ENCODE results near the gene EVL.

The EVL gene

DNA sequence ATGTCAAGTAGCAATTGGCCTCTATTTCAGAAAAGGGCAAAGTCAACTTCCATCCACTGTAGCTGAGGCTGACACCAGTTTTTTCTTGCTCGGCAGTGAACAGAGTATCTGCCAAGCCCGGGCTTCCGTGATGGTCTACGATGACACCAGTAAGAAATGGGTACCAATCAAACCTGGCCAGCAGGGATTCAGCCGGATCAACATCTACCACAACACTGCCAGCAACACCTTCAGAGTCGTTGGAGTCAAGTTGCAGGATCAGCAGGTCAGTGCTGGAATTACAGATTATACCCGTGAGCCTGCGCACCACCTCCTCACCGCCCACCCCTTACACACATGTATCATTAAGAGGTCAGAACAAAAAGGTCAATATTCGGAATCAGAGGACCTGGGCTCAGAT, 19.4 kb downstream of the EVL start:
- no peak for DNase-seq (ENCODE audit: low read depth)

DNA sequence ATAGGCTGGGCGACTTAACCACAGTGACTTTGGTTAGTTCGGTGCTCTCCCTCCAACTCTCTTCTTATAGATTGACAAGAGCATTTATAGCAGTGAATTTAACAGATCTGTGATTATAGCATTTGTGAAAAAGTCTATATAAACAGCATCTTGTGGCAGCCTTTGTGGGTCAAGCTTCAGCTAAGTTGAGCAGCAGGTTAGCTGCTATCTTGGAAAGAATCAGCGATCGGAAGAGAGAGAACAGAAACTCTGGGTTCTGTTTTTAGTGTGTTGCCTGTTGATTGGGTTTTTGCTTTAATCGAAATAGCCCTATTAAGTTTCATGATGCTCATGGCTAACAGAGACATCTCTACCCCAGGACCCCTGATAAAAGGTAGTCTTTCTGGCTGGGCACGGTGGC, 20.2 kb downstream of the EVL start:
- DNase-seq (ENCODE audit: low read depth), result no peak

DNA sequence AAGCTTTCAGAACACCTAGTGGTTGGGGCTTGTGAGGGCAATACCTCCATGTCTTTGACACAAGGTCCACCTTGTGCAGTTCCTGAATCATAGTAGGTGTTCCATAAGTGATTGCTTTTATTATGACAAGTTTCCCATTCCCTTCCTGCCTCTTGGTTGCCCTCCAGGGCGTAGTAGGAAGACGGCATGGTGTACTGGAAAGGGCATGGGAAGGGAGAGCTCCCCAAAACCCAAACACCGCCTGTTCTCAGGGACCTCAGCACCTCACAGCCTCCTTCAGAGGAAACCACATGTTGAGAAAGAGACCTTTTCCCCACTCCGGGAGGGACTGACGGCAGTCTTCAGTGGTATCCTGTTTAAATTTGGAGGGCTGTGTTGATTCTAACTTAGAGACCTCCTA, 21.1 kb downstream of the EVL start:
- DNase-seq (ENCODE audit: low read depth), result no peak

DNA sequence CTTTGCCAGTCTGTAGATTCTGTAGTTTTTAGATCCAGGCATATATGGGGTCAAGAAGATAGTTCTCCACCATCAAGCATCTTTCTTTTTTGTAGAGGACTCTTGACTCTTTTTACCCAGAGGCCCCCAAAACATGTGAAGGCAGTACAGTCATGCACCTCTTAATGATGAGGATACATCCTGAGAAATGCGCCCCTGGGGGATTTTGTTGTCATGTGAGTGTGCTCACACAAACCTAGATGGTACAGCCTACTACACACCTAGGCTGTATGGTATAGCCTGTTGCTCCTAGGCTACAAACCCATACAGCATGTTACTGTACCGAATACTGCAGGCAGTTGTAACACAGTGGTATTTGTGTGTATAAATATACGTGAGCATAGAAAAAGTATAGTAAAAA, 23.0 kb downstream of the EVL start:
- DNase-seq (ENCODE audit: low read depth), result no peak

DNA sequence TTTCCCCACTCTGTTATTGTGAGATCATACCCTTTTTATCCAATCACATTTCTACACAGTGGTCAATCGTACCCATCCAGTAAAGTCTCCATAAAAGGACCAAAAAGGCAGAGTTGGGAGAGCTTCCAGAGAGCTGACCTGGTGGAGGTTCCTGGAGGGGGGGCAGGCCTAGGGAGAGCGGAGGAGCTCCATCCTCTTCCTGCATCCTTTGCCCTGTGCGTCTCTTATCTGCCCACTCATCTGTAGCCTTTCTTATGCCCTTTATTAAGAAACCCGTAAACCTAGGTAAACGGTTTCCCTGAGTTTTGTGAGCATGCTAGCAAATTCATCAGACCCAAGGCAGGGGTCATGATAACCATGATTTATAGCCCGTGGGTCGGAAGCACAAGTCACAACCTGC, 26.2 kb downstream of the EVL start:
- no peak for DNase-seq (ENCODE audit: low read depth)

DNA sequence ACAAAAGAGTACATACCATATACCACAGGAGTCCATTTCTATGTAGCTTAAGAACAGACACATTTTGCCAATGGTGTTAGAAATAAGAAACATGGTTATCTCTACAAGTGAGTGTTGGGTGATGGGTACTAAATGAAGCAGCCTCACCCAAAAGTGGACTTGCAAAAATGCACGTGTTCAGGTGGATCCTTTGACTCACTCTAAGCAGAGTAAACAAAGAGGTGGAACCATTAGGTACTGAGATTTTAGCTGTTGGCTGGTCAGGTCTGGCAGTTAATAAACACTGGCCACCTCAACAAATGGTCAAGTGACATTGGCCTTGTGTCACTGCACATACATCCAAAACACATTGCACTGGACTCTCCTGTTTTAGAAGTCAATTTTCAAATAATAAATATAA, 27.6 kb downstream of the EVL start:
- DNase-seq (ENCODE audit: low read depth), result no peak

DNA sequence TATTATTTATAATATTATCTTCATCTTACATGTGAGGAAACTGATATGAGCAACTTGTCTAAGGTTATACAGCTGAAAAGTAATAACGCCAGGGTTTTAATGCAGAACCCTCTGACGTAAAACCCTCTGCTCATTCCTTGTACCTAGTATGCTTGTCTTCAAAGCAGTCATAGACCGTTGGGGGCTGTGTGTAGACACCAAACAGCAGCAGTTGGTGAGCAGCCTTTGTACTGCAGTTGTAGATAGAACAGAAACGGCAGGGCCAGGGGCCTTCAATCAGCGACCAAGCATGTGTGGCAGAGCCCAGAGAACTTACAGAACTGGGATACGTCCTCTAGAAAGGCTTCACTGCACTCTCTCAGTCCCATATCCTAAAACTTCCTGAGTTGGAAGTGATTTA, 28.1 kb downstream of the EVL start:
- DNase-seq (ENCODE audit: low read depth), result no peak

DNA sequence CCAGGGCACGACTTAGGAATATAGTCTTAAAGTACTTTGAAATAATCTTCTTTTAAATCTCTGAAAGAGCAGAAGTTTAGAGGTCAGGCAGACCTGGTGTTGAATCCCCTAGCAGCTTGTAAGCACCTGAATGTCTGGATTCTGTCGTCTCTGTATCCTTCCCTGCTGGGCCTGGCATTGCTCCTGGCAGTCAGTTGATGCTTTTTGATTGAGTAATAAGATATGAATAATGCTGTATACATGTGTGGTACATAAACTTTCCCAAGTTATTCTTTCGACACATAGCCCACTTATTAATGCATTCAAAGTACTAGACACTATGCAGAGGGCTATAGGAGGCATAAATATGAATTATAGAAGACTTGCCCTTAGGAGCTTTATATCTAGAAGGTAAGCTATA, 31.4 kb downstream of the EVL start:
- DNase-seq (ENCODE audit: low read depth), result peak; percentile 53

DNA sequence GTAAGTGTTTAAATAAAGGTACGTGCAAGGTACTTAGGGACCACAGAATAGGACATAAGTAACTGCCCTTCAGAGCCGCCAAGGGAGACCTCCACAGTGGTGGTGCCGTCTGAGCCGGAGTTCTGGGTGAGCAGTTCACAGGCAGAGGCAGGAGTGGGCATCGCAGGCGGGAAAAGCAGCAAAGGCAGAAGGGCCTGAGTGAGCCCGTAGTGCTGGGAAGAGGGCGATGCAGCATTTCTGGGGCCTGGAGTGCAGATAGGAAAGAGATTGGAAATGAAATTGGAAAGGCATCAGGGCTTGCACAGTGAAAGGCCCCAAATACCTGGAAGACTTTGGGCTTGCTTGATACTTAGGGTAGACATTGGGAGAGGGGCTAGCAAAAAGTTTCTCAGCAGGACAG, 32.9 kb downstream of the EVL start:
- DNase-seq (ENCODE audit: low read depth), result no peak

DNA sequence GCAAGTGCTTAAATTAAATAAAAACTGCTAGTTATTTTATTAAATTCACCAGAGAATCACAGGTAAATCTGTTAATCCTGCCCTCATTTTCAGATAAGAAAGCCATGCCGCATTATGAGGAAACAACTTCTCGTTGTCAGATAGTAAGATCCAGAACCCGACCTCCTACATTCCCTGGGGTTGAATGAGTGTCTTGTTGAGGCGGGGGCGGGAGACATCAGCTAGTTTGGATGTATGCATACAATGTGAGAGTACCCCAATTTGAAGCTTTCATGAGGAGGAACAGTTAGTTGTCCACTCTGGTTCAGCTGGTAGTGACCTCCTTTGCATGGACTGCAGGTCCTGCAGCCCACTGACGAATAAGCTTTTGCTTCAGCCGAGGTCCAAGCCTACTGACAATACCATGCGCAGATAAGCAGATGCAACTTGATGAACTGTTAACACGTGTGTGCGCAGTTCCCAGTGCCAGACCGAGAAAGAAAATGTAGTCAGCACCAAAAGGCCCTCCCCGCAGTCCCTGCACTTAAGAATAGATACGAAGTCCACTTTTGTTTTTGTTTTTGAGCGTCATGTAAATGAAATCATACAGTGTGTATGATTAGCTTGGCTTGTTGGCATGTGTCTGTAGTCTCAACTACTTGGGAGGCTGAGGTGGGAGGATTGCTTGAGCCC, 34.9 kb downstream of the EVL start:
- DNase-seq (ENCODE audit: low read depth), result no peak

DNA sequence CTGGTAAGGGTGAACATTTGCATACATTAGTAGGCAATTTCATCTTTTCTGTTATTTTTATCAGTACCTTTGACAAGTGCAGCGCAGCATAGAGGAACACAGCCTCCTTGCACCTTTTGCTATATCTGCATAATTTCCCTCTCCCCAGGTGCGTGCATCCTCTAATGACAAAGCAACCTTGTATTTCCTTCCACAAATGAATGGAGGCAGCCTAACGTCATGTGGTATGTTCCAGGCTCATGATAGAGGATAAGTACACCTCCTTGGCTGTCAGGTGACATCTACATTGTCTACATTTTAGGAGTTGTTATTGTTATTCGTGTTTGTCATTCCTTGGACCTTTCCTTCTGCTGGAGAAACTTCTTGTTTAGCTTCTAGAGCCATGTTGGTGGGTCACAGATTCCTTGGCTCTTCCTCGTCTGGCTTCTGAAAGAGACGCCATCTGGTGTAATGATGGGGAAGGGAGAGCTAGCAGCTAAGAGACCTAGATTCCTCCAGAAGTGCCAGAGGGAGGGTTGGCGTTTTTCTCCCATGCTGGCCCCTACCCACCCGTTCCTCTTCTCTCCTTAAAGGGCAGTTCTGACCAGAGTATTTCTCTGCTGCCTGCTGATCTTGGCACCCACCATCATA, 37.0 kb downstream of the EVL start:
- DNase-seq (ENCODE audit: low read depth), result no peak

DNA sequence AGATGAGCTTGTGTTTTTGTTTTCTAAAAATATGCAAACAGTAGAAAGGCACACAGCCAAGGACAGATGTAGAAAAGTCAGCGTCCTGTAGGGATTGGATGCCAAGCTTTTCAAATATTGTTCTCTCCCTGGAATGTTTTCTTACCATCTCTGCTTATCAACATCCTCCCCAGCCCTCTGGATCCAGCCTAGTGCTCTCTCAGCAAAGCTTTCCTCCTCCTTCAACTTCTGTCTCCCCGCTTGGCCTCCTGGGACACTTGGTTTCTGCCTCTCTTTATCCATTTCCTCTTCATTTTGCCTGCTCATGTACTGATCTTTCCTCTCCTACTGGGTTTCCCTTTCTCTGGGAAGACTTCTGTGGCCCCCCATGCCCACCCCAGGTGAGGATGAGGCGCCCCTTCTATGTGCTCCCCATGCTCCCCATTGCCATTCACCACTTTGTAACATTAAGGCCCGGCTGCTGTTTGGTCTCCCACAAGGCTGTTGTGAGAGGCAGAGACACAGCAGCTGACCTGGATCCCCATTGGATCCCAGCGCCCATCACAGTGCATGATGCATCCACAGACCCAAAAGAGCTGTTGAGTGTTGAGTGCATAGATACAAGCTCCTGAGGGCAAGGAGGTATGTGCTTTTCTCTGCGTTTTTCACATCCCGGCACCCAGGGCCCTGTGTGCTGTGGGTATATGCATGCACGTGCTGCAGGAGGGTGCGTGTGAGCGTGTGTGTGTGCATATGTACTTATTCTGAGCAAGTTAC, 38.2 kb downstream of the EVL start:
- no peak for DNase-seq (ENCODE audit: low read depth)

DNA sequence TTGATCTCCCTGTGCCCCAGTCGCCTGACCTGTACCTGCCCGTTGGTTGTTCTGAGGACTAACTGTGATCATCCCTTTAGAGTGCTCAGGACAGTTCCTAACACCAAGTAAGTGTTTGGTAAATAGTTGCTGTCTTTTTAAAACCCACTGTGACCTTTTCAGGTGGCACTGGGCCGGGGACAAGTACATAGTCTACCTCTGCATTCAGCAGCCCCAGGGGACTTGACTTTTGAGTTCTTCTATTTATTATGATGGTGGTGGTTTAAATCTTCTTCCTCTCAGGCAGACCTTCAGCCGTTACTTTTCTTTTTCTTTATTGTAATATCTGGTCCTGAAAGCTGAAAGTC, 38.8 kb downstream of the EVL start:
- no peak for DNase-seq (ENCODE audit: low read depth)

DNA sequence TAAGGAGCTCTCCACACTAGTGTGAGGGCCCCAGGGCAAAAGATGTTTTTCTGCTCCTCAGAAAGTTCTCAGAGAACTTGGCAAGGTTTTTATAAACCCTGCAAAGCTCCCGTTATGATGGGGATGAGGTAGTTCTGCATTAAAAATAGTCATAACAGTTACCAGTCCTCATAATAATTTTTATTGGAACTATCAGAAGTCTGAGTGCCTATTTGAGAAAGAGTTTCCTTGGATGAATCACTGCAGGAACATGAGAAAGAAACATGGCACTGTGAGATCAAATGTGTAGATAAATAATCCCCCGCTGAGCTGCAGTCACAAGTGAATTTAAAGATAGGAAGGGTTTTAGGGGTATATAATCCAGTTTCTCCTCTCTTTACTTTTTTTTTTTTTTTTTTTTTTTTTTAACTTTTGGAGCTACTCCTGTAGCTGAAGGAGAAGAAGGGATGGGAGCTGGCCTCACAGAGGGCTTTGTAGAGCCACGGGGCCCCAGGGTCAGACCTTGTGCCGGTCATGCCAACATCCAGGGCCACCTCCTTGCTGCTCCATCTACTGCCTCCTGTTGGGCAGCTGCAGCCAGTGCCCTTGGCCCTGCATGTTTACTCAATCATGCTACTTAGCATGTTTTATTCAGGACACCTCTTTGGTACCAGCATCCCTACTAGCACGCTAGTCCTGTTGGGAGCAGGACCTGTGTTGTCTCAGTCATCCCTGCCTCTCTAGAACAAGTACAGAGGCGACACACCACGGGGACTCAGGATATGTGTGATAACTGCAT, 39.5 kb downstream of the EVL start:
- DNase-seq (ENCODE audit: low read depth), result no peak

DNA sequence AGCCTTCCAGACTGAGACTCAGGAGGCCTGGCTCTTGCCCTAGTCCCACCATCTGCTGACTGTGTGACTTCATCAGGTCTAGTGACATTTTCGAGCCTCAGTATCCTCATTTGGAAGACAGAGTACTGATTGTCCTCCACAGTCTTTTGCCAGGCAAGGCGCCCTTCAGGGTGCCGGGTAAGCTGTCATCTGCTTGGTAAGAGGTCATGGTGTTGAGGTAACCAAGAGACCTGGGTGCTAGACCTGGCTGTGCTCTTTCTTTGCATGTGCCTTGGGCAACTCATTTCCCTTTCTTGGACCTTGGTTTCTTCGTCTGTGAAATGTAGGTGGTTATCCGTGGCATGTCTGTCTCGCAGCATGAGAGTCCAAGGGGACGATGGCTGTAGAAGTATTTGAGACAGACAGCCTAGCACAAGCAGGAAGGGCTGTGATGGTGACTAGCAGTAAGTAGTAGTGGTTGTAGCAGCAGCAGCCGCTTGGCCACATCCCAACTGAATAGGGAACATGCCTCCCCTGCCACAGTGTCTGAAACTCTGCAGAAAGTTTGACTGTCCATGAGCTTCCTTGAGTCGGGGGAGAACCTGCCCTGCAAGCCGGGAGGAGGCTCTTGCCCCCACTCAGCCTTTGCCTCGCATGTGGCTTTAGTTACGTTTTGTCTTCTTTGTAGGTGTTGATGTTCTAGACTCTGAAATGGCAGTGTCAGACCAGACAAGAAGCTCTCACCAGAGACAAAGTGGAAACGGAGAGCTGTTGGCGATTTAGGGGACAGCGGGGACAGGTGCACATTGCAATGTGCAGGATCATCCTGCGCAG, 40.3 kb downstream of the EVL start:
- no peak for DNase-seq (ENCODE audit: low read depth)

DNA sequence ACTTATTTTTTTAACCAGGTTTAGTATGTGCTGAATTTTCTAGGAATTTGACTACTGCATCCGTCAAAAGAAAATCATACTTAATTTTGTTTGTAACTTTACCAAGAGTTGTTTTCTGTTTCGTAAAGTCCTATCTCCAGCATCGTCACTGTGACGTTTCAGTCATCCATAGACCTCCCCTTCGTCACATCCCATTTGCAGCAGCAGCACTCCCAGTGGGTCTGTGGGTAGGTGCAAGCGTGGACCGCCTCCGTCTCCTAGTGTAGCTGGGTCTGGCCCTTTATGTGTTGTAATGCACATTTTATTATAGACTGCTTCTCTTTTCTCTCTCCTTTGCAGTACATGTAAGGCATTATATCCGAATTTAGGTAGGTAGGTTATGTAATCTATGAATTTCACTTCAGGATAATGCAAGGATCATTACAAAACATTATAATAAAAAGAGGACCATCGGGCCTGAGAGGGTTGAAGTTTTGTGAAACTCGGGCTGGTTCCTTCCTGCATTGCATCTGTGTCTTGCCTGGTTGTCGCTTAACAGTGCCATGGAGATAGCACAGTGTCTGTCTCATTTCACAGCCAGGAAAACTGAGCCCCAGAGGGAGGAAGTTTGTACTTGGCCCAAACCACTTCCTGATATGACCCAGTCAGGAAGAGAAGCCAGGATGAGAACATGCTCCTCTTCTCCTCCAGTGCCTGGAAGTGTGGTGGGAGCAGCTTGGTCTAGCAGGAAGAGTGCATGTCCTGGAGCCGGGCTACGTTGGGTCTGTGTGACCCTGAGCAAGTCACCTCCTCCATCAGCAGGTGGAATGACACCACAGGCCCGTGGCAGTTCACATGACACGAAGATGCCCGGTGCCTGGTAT, 41.3 kb downstream of the EVL start:
- DNase-seq (ENCODE audit: low read depth), result no peak

DNA sequence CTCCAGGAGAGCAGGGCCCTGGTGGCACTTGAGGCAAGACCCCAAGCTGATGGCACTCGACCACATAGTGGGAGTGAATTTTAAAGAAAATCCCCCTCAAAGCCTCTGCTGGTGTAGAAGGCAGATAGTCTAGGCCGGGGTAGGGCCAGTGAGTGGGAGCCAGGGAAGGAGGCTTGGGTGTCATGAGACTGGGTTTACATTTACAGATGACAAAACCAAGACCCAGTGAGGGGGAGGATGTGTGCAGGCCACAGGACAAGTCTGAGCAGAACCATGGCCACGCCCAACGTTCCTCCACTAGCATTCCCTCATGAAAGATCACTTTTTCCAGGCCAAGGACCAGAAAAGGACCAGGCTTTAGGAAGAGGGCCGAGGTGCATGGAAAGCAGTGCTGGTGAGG, 42.0 kb downstream of the EVL start:
- no peak for DNase-seq (ENCODE audit: low read depth)

DNA sequence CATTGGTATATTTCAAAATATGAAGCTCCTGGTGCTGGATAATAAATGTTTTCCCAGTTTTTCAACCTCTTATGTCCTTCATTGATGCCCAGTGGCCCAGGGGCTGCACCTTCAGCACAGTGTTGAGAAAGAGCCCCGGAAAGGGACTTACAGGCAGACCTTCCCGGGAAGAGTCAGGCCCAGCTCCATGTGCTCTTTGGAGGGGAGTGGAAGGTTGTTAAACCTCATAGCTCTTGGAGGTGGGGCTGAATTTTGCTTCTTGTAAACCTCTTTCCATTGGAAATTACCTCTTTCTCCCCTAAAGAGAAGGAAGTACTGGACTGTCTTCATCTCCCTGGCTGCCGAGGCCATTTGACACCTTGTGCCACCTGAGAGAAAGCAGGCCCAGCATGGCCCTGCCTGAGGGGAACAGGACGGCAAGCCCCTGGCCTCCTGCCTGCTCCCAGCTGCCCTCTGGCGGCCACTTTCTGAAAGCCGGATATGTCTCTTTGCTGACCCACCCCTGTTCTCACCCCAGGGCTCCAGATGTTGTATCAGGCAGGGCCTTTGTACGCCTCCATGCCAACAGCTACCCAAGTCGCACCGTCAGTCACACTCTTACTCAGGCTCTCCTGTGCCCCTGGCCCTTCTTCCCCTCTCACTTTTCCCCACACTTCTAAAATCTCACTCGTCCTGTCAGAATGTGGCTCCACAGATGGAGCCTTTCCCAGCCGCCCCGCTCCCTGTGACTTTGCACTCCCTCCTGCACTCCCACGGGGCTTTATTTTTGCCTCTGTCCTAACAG, 43.0 kb downstream of the EVL start:
- DNase-seq (ENCODE audit: low read depth), result peak; percentile 9

DNA sequence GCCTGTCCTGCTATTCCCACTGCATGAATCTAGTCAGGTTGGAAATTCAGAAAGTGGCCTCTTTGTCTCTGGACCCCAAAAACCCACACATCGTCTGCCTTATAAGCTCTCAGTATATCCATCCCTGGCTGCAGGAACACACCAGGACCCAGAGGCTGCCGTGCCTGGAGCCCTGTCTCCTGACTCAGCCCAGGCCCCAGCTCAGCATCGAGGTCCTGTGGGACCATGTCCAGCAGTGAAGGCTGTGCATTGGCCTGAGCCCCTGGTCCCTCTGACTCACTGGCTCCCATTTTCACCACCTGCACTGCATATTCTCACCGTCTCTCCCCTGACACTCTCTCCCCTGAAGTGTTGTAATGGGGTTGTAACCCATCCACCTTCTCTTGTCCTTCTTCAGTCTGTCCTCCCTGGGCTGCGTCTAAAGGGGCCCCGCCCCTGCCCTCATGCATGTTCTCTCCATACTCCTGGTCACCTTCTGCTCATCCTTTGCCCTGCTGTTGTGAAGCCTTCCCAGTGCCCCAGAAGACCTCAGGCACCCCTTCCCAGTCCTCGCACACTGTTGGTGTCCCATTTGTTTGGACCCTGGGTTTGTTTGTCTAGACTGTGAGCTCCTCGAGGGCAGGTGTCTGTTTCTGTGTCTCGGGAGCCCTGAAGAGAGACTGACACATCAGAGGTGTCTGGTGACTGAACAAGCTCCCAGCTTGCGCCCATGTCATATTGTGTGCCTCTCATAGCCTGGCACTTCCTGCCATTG, 43.8 kb downstream of the EVL start:
- no peak for DNase-seq (ENCODE audit: low read depth)

DNA sequence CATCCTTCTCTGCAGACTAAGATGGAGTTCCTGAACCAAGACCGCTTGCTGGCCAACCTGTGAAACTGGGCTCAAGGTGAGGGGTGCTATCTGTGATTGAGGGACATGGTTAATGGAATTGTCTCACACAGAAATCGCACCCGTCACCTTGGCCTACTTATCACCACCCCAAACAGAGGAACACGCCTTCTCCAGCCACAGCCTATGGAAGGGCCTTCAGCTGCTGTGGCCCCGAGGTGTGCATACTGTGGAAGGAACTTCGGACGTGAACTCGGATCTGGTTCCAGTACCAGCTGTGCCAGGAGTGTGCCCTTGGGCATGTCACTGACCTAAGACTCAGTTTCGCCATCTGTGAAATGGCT, 44.4 kb downstream of the EVL start:
- DNase-seq (ENCODE audit: low read depth), result no peak

Data from HS-5 (cell line).